LHCN-M2 (cell line): ENCODE data around the gene EEA1. TPM values are rescaled to one million over a fixed set of nuclear protein-coding genes. Genes with fewer than 3 reads are reported as not detected.
"Not testable (repeated sequence)": the region's sequence is repeated elsewhere in the genome, so short reads cannot be mapped to it uniquely, and the experiment has no call there.

ENCODE experiments used
- DNase-seq: peaks from one replicate; pipeline ENCODE4 v3.0.0-alpha.2; 2012; ENCODE audit warnings: low read depth
- total RNA-seq: library from RNA; depleted of rRNA; stranded (reverse); fragments of >200 nt; gene quantifications from 2 replicates; pipeline ENCODE4 v1.2.3, GENCODE V29; 2014

EEA1 gene
- total RNA-seq, 1 experiment from 2014 or later: 13.7 TPM

DNA sequence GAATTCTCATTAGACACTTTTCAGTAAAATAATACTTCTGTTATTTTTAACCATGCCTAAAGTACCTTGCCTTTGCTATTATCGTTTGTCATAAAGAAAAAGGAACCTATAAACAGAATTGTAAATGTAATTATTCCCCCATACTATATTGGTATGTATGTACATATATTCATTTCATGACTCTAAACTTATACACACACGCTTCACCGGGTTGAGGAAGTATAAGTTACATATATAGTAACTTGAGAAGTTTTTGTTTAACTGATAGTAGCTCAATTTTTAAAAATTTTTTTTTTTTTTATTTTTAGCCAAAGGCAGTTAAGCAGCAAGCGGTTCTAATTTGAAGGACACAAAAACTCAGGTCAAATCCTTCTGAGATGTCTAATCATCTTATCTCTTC, 118.7 kb downstream of the EEA1 start:
- DNase-seq: no peak

- no peak for DNase-seq
Measured at GRCh38 chr12:92803903-92804302, 125.2 kb downstream of the EEA1 start.

DNA sequence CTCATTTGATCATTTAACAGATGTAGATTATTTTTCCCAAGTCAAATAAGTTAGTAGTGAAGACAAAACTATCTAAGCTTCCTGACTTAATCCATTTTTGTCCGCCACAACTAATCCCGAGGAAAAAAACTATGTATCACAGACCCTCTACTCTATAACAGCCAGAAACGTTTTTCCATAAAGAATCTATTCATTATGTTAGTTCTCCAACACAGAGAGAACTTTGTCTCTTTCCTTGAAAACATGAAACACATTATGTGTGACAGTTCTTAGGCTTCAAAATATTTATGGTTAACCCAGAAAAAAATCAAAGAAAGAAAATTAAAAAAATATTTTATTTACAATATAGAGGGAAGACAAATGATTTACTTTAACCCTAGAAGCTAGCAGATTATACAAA, 126.2 kb downstream of the EEA1 start:
- DNase-seq: no peak

DNA sequence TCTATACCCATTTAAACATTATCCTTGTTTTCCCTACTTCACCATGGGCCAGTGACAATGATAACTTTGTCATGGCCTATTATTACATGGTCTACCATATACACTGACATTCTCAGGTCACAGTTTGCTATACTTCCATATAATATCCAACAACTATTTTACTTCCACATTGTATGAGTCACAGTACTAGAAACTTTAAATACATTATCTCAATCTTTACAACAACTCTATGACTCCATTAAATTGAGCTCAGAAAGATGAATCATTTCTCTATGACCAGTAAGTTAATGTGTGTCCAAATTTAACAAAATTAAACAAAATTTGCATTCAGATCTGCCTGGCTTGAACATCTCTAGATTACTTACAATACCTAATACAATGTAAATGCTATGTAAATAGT, 132.4 kb downstream of the EEA1 start:
- no peak for DNase-seq

DNA sequence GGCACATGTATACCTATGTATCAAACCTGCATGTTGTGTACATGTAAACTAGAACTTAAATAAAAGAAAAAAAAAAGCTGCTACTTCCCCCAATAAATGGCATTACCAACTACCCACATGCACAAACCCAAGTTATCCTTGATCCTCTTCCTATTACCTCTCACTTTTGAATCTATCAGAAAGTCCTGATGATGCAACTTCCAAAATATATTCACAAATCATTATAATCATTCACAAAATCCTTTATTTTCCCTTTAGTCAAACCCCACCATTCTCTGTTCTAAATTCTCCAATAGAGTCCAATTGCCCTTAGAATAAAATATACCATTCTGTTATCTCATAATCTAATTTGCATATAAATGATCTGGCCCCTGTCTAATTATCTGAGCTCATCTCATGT, 134.3 kb downstream of the EEA1 start:
- no peak for DNase-seq

DNA sequence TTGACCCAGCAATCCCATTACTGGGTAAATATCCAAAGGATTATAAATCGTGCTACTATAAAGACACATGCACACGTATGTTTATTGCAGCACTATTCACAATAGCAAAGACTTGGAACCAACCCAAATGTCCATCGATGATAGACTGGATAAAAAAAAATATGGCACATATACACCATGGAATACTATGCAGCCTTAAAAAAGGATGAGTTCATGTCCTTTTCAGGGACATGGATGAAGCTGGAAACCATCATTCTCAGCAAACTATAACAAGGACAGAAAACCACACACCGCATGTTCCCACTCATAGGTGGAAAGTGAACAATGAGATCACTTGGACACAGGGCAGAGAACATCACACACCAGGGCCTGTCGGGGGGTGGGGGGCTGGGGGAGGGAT, 134.7 kb downstream of the EEA1 start:
- not testable (repeated sequence) for DNase-seq

DNA sequence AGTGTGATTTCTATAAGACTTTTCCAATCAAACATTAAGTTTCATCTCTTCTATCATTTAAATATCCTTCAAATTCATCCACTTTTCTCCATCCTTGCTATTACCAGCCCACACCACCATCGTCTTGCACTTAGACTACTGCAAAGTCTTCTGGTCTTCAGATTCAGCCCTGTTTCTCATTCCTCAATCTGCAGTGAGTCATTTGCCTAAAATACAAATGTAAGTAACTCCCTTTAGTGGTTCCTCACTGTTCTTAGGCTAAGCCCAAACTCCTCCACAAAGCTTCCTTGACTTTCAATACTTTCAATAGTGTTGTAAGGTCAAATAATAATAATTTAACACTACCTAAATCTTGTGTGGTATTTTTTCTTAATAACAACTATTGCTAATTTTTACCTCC, 143.1 kb downstream of the EEA1 start:
- DNase-seq: peak; percentile 59

DNA sequence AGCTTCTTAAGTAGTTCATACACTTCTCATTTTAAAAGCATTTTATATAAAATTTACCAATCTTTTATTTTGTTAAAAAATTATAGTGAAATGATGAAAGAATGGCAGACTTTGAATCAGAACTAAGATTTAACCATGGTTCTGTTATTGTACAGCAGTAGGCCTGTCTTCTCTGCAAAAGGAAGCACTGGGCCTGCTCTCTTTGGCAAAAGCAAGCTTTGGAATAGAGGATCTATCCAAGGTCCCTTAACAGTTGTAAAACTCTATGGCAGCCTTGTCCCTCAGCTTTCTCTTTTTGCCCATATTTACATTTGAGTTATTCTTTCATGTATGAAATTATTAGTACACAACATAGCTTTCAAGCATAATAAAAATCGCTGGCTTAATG, 143.5 kb downstream of the EEA1 start:
- no peak for DNase-seq

DNA sequence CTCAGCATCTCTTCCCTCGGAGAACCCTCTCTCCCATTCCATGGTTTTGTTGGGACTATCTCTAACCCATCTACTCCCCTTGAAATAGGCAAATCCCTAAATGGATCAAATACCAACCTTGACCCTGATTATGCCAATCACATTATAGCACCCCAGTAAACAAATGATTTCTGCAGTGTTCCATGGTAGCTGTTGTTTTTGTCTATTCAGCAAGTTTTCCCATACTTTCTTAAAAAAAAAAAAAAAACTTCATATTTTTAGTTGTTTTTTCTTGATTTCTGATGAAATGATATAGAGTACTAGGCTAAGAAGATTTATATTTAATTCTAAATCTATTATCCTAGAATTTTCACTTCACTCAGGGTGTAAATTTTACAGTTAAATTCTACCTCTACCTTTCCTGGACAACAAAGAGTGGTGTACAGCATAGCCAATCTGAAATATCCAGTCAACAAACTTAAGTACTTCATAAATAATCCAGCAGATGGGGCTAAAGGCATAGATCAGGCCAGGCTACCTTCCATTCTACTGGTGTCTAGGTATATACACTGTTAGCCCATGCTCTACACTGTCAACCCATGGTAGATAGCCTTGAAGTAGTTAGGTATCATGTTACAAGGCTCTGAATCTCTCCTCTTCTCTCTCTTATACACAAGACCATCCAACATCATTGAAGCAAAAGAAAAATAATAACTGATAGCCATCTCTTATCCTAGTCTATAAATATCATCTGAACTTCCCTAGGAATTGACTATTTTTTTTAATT, 144.1 kb downstream of the EEA1 start:
- peak; percentile 76 for DNase-seq

DNA sequence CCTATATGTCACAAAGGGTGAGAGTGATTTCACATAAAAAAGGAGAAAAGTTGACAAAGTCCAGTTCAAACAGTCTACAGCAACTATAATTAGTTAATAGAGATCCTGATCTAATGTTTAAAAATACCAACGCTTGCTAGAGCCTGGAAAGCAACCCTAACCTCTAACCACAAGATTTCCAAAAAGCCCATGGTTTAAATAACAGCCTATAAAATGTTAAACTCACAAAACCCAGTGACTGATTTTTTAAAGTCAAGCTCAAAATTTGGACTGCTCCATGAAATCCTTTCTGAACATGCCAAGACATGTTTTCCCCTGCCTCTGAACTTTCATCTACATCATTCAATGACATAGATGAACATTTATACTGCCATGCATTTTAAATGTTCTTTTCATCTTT, 144.7 kb downstream of the EEA1 start:
- peak; percentile 35 for DNase-seq

DNA sequence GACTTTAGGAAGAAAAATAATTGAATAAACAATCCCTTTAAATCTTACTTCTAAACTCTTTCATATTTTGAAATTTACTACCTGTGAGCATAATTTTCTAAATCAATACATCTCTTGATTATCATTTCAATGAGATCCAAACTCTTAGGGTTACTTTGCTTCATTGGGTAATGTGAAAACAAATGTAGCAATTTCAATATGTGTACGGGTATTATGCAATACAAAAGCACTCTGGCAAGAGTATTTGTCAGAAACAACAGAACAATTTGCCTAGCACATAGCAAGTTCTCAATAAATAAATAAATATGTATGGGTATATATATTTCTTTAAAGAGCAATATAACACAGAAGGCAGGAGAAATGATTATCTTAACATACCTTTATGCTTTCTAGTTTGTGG, 149.2 kb downstream of the EEA1 start:
- DNase-seq: peak; percentile 9

GRCh38 chr12:92778525-92778924, 150.6 kb downstream of the EEA1 start:
- no peak for DNase-seq

- no peak for DNase-seq
Measured at GRCh38 chr12:92775416-92775815, 153.7 kb downstream of the EEA1 start.

- no peak for DNase-seq
Measured at GRCh38 chr12:92771001-92771400, 158.1 kb downstream of the EEA1 start.

DNA sequence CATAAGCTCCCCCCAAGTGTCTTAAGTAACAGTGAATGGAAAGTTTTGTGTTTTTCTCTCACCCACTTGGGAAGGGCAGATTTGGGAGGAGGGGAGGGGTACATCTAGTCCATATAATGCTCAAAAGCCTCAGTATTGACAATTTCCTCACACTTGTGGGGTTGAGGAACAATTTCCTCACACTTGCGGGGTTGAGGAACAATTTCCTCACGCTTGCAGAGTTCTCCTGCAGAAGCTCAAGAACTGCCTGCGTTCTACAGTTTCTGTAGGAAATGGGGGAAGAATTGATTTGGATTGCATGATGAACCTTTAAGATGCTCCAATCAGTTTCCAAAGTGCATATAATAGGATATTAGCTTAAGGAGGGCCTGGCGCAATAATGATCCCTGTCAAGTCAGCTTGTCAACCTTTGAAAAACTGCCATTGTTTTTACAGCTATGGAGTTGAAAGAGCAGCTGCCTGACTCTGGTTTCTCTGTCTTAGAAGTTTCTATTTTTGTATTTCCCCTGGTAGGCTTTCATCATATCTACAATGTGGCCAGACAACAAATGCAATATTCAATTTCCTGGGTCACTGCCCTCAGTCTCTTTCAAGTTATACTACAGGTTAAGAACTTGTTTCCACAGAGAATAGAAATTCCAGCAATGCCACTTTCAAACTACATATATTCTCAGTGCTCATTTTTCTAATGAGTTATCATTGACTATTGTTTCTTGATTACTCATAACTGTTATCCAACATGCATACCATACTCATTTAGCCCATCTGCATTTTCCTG, 159.8 kb downstream of the EEA1 start:
- peak; percentile 76 for DNase-seq

DNA sequence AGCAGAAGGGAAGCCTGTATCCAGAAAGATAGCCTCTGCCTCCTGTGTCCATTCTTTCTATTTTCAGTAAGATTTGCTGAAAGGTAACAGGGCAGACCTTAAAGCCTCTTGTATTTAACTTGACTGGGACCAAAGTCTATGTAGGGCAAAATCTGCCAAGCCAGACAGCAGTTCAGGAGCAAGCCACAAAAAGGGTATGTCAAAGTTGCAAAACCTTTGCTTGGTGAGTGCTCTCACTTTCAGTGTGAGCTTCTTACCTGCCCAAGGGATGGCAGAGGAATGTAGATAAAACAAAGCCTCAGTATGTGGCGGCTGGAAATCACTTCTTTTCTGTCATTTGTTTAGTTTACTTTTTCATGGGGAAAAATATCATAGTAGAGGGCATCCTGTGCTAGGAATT, 163.2 kb downstream of the EEA1 start:
- DNase-seq: no peak

DNA sequence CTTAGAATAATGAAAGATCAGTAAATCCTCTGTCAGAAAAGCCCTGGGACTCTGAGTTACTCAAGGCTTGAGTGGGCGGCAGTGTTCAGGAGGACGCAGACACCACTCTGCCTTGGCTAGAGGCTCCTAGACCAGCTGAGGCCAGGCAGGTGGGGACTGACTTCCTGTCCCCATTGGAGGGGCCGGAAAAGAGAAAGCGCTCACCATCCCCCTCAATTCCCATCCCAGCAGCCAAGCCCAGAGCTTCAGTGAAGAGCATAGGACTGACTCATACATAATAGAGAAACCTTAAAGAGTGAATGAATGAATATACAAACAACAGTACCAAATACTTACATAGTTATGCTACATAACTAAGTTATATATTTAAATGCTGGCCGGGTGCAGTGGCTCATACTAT, 164.3 kb downstream of the EEA1 start:
- DNase-seq: no peak

DNA sequence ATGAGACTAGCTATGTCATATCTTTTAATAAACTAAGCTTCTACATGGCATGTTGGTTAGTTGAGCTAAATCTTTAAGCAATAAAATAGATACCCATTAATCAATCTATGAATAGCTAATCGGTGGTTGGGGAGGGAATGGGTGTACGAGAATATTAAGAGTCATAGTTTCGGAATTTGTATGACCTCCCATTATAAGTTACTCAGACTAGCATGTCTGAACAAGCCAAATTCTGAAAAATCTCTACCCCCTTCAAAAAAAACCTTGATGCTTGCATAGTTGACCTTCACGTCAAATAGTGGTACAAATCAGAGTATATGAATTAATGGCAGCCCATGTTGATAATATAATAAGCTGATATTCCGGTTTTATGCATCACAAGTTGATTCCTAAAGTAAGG, 166.3 kb downstream of the EEA1 start:
- no peak for DNase-seq

GRCh38 chr12:92759634-92760268, 169.3 kb downstream of the EEA1 start:
- DNase-seq: peak; percentile 94

- no peak for DNase-seq
Measured at GRCh38 chr12:92757597-92758121, 171.4 kb downstream of the EEA1 start.

DNA sequence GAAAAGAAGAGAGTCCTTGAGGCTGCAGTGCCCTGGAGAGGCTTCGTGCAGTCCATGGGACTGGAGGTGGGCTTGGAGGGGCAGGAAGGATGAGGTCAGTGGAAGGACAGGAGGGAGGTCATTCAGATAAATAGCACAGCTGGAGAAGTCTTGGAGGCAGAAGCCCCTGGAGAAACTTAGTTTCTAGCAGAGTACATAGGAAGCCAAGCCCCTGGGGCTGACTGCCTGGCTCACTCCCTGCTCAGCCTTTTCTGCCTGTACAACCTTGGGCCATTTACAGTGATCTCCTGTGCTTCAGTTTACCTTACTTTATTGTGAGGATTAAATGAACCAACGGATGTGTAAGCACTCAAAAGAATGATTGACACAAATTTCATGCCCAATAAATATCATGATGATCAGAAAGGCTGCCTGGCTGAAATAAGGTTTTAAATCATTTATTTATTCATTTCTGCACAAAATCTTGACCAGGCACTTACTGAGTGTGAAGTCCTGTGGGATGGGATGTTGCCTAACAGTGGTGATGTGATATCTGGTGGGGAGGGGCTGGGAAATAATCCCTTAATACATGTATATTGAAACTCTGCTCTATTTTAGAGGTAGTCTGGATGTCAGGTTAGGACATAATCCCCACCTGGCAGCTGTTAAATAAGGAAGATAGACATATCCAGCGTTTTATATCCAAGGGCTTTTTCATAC, 172.0 kb downstream of the EEA1 start:
- DNase-seq: no peak
